Activated CD4-positive, alpha-beta T cell treated with anti-CD3 and anti-CD28 coated beads for 1 hour (primary cell): ENCODE results near the gene RBM47.
"Not testable (repeated sequence)": the region's sequence is repeated elsewhere in the genome, so short reads cannot be mapped to it uniquely, and the experiment has no call there.

Experiments
- DNase-seq: peaks from one replicate; pipeline ENCODE4 v3.0.0-alpha.2; 2020

Gene RBM47

DNA sequence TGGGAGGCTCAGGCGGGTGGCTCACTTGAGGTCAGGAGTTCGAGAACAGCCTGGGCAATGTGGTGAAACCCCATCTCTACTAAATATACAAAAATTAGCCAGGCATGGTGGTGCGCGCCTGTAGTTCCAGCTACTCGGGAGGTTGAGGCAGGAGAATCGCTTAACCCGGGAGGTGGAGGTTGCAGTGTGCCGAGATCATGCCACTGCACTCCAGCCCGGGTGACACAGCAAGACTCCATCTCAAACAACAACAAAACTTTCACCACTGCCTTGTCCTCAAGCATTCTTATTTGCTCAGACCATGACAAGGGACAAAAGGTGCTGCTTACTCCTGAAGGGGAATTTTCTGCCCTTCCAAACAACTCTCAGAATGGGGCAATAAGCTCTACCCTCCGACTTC is 194.4 kb downstream of the RBM47 start:
- DNase-seq: not testable (repeated sequence)

DNA sequence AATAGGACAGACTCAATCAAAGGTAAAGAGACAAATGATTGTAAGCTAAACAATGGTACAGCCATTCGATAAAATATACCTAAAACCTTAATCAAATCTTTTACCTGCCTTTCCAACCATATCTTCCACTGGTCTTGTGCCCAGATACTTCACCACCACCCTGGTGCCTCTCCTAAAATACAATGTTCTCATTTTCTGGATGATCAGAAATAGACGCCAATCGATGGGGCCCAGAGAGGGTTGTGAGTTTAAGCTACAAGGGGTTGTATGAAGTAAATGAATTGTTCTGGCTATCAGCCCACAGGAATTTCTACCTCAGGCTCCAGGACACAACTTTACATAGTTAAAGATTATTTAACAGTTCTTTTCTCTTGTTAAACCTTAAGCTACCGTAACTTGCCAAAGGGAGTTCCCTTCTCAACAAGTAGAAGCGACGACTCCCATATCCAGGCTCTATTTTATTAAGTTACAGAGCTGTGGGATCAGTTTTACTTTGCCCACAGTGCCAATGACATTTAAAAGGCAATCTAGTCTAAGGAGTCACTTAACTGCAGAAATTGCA is 195.5 kb downstream of the RBM47 start:
- DNase-seq: no peak

DNA sequence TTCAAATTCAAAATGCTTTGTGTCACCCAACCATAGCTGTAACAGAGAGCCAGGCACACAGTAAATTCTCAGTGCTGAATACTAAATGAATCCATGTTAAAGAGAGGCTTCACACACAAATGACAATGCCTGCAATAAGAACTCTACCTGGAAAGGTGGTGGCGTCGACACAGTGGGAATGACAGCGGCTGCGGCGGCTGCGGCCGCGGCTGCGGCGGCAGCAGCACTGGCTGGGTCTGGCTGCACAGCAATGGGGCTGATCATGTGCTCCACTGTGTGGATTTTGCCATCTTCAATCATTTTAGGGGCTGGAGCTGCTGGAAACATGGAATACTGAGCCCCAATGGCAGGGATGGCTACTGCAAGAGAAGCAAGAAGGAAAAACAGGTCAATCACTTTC is 197.2 kb downstream of the RBM47 start:
- DNase-seq: no peak

DNA sequence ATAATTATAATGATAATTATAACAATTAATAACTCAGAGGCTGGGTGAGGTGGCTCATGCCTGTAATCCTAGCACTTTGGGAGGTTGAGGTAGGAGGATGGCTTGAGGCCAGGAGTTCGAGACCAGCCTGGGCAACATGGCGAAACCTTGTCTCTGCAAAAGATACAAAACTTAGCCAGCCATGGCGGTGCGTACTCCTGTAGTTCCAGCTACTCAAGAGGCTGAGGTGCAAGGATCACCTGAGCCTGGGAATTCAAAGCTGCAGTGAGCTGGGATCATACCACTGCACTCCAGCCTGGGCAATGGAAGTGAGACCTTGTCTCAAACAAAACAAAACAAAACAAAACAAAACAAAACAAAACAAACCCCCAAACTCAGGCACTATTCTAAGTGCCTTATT is 201.8 kb downstream of the RBM47 start:
- not testable (repeated sequence) for DNase-seq

DNA sequence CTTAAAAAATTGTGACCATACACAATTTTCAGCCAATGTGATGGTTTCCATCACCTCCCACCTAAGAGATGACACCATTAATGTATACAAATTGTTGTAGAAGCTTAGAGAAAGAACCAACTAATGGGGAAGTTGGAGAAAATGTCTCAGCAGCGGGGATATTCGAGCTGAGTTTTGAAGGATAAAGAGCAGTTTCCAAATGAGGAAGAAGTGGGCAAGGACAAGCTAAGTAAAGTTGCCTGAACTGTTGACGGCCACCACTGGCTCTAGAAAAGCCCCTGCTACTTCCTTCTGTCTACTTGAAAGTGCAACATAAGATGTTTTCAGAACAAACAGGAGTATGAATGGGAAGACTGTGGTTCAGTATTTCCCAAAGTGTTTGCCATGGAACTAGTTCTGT is 202.5 kb downstream of the RBM47 start:
- DNase-seq: no peak

DNA sequence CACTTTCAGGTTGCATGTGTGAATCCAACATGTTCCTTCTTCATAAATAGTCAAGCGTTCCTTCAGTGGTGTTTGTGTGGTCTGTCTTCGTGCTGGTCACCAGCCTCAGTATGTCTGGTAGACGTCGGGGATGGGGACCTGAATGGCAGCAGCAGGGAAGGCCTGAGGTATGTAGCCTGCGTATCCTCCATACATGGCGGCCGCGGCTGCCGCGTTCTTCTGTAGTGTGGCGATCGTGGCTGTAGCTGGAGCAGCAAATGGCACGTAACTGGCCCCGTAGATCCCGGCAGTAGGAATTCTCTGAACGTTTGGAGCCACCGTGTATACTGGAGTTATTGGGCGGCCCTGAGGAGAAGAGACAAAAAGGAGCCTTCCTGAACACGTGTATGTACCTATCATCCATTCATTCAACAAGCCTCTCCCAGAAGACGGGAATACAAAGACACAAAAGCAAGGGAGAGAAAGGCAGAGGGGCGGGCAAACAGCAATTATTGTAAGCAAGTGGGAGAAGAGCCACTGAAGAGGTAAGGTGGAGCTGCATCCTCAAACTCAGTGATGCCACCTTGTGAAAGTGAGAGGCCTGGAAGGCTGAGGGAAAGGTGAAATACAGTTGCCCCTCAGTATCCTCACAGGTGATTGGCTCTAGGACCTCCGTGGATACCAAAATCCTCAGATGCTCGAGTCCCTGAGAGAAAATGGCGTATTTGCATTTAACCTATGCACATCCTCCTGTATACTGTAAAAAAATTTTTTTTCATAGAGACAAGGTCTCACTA is 203.7 kb downstream of the RBM47 start:
- DNase-seq: no peak

DNA sequence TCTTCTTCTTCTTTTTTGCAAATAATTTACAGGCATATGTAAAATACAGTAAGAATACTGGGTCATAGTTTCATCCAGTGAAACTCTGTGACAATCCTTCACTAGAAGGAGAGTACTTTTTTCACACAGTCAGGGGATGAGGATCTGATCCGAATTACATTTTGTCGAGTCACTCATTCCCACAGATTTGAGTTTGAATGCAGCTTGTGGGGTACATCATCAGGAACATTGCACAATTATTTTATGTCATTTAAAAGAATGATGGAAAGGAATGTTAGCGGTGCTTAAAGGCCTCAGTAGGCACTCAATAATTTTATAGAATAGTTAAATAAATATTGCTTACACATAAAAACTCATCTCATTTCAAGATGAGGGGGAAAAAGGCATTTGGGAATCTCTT is 205.9 kb downstream of the RBM47 start:
- DNase-seq: no peak

DNA sequence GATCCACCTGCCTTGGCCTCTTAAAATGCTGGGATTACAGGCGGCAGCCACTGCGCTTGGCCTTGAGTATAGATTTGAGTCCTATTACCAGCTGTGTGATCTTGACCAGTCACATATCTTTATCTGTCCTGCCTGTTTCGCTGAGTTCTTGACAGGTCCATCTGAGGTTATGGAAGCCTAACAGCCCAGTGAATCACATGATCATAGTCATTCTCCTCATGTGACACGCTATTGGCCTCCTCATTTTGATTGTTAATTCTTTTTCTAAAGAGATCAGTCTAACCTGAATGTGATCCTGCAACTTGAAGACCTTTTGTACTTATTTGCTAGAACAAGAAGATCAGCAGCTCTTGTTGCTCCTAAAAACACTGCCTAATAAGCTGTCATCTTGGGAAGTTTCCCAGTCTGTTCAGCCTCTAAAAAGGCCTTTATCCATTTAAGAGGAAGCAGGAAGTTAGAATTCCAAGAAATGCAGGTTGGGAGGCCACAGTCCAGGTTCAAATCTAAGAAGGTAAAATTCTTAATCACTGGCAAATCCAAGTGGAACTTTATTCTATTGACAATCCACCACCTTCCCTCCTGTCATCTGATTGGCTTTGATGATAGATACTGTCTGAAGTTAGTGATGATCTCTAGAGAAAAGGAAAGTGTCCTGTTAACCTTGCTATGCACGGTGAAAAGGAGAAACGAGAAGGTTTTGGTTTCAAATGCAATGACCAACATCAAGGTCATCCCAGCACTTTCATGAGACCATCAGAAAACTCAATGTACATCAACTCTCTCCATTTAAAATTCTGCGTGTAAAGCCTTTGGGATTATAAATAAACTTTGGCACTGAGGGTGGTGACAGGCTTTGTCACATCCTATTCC is 207.6 kb downstream of the RBM47 start:
- DNase-seq: no peak

DNA sequence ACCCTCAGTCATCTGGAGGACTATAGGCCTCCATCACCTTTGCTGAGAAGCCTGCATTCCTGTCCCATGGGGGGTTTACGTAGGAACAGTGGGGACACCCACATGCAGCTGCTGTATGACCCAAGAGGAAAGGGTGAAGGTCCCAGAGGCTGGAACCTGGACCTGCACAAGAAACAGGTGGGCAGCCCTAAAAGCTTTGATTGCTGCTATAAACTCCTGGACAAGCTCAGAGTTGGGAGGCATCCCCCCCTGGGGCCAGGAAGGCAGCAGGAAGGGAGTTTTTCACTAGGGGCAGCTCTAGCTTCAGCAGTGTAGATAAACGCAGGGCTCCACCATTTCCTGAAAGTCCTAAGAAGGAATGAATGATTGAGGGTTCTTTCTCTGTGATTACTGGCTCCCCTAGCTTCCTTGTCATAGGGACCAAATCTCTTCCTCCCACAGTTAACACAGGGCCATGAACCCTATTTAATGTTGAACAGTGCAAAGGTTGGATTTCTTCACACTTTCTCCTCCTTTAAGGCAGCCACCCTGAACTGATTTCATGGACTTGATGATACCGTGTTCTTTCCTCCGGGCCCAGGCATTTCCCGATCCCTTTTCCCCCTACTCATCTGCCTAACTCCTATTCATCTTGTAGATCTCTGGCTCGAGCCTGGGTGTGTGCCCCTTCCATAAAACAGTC is 210.3 kb downstream of the RBM47 start:
- DNase-seq: no peak

DNA sequence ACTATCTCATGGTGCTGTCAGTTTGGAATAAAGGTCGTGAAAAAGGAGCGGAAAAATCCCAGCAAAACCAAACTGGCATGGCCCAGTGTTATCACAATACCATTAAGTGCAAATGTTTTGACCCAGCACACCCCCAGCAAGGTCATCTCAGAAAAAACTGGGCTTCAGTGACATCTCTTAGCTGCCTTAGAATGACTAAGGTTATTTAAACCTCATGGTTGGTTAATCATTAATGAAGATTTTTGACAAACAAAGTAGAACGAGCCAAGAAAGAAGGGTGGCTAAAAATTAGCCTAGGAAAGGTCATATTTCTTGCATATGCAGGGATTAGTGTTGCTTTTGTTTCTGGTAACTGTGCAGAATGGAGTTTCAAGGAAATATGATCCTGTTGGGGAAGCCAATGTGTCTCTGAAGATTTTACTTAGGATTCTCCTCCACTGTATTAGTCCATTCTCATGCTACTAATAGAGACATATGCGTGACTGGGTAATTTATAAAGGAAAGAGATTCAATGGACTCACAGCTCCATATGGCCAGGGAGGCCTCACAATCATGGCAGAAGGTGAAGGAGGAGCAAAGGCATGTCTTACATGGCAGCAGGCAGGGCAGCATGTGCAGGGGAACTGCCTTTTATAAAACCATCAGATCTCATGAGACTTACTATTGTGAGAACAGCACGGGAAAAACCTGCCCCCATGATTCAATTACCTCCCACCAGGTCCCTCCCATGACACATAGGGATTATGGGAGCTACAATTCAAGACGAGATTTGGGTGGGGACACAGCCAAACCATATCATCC is 211.0 kb downstream of the RBM47 start:
- DNase-seq: no peak

DNA sequence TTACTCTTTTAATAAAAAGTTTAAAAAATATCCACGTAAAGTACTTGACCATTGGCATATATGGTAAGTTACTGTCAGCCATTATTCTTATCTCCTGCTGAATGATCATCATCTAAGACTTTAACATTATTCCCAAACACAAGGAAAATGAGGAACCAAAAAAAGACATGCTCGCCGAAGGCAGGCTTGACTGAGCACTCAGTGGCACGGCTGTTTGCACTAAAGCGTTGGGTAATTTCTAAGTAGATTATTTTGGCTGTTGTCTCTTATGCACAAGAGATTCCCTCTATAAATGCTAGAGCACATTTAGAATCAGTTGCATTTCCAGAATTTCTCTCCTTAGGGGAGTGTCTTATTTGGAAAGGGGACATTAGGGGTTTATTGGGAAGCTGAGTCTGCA is 211.7 kb downstream of the RBM47 start:
- DNase-seq: no peak

DNA sequence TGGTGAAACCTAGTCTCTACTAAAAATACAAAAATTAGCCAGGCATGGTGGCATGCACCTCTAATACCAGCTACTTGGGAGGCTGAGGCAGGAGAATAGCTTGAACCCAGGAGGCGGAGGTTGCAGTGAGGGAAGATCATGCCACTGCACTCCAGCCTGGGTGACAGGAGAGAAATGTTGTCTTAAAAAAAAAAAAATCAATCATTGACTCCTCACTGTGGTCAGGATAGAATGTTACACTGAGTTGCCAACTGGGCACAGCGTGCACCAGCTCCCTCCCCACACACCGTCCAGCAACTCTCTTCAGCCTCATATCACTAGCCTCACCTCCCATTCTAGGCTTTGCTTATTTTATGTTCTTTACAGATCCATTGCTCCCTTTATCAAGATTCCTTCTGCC is 215.0 kb downstream of the RBM47 start:
- no peak for DNase-seq

DNA sequence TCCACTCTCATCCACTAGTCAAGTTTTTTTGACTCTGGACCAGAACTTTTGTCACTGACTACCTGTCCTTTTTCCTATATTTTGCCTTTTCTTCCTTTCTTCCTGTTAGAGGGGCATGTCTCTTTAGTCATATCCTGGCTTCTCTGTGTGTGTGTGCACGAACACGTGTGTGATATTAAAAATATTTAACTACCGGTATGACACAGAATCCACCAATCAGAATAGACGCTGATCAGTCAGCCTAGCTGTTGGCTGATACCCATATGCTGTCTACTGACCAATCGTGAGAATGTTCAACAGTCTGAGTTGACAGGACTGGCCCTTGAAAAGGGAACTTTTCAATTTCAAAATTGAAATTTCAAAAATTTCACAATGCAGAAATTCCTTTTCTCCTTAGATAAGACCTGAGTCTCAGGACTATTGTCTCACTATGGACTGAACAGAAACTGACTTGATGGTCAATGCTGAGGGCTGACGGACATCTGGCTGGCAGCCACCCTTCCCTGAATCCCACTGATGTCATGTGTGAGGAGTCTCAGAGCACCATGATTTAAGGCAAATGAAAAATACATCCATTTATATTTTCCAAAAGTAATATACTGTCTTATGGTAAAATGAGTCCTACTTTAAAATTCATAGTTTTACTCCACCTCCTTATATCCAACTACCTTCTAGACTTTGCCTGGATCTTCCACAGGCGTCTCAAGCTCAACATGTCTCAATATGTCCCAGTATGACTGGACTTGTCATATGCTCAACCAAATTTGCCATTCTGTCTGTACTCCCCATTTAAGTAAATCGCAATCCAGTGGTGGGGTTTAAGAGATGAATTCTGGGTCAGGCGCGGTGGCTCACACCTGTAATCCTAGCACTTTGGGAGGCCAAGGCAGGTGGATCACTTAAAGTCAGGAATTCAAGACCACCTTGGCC is 216.5 kb downstream of the RBM47 start:
- no peak for DNase-seq

DNA sequence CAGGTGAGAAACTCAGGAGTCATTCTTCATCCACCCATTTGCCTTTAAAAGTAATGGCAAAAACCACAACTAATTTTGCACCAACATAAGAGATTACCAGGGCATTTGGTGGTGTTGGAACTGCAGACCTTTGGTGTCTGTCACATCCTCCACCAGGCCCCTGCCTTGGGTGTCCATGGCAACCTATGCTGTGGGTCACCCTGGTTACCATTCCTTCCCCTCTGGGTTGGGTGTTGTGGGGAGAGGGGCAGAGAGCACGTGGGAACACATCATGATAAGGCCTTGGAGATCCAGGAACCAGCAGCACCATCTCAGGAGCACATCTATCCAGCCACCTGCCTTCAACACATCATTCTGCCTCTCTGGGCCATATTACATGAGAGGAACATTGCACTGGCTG is 217.3 kb downstream of the RBM47 start:
- DNase-seq: no peak

DNA sequence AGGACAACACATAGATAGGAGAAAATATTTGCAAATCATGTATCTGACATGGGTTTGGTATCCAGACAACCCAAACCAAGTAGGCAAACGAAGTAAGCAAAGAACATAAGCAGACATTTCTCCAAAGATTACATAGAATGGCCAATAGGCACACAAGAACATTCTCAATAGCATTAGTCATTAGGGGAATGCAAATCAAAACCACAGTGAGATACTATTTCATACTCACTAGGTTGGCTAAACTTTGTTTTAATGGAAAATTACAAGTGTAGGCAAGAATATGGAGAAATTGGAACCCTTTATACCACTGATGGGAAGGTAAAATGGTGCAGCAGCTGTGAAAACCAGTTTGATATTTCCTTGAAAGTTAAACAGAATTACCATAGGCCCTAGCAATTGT is 219.8 kb downstream of the RBM47 start:
- DNase-seq: no peak

DNA sequence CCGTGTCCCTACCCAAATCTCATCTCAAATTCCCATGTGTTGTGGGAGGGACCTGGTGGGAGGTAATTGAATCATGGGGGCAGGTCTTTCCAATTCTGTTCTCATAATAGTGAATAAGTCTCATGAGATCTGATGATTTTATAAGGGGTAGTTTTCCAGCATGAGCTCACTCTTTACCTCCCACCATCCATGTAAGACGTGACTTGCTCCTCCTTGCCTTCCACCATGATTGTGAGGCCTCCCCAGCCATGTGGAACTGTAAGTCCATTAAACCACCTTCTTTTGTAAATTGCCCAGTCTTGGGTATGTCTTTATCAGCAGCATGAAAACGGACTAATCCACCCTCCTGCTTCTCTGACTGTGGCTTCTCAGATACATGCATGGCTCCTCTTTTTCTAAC is 222.2 kb downstream of the RBM47 start:
- not testable (repeated sequence) for DNase-seq

DNA sequence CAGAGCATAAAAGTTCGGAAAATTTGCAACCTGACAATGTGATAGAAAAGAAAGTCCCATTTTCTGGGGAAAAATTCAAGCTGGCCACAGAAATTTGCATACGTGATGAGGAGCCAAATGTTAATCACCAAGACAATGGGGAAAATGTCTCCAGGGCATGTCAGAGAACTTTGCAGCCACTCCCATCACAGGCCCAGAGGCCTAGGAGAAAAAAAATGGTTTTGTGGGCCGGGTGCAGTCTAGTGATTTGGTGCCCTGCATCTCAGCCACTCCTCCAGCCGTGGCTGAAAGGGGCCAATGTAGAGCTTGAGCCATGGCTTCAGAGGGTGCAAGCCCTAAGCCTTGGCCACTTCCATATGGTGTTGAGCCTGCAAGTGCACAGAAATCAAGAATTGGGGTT is 223.3 kb downstream of the RBM47 start:
- DNase-seq: no peak

DNA sequence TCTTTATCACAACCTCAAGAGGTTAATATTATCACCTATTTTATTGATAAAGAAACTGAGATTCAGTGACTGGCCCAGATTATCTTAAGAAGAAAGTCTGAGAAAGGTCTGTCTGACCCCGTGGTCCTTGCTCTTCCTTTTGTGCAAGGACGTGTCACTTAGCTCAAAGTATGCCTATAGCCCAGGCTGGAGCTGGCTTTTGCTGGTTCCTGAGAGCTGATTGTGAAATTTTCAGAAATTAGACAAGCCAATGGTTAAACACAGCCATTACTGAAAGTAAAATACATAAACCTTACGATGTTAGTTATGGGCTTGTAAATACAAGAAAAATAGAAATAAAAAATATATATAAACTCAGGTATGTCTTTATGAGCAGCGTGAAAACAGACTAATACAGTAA is 224.5 kb downstream of the RBM47 start:
- DNase-seq: no peak

DNA sequence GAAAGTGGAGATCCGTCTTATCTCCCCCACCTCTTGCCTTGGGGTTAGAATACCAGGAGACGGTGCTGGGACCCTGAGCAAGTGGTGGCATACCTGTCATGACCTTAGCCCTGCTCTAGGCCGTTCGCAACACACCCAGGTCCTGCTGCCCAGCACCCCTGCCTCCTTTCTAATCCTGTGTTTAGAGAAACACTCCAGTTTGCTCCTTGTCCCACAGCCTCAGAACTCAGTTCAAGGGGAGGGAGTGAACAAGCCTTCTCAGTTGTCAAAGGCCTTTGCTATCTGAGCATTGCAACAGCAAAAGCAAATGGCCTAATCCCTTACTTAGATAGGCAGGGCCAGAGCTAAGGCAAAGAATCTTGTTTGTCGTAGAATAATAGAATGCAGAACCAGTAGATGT is 226.6 kb downstream of the RBM47 start:
- no peak for DNase-seq

DNA sequence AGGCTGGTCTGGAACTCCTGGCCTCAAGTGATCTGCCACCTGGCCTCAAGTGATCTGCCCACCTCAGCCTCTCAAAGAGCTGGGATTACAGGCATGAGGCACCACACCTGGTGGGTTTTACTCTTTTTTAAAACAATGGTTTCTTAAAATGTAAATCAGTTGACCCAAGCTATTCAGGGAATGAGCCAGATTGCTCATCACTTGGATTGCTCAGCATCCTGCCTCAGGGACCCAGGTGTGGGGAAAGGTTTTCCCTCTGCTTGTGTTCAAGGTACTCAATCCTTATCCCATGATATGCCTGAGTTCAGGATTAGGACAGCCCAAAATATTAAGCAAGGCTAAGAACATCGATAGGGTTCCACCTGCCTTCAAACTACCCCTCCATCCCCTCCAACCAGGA is 227.1 kb downstream of the RBM47 start:
- DNase-seq: no peak

DNA sequence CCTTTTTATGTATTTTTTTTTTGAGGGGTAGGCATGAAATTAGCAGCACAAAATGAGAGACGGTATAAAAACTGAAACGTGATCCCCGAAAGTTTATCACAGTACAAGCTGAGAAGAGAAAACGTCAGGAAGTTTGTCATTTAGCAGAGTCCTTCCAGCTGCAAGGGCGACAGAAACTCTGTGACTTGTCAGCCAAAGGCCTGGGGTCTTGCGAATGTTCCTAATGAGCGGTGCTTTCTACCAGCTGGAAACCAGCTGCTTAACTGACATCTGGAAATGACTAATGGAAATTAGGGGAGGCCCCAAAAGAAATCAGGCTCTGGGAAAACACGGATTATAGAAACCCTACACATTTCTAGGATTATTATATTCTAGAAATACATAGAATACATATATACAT is 228.0 kb downstream of the RBM47 start:
- no peak for DNase-seq
